Astrocyte (in vitro differentiated cells and primary cell): ENCODE data around the gene DCTD. TPM values are rescaled to one million over a fixed set of nuclear protein-coding genes. Genes with fewer than 3 reads are reported as not detected.

Experiments
- DNase-seq: peaks from one replicate; pipeline ENCODE4 v3.0.0-alpha.2; 2010; ENCODE audit warnings: low read depth
- FAIRE-seq: peaks from 2 replicates; lab custom pipeline; 2011; peaks lifted over from hg19 to GRCh38; lab: Jason Lieb, UNC
- H2AFZ ChIP-seq: 2 replicates; pipeline ENCODE4 v1.6.0; 2012; ENCODE audit warnings: low read depth, low read length, inconsistent platforms
- H3K27ac ChIP-seq: 2 replicates; pipeline ENCODE4 v1.5.1; 2011; ENCODE audit warnings: low read depth, low read length, inconsistent platforms
- H3K27me3 ChIP-seq: 2 replicates; pipeline ENCODE4 v1.6.0; 2011; ENCODE audit warnings: low read length, inconsistent platforms; ENCODE audit not compliant: insufficient read depth
- H3K36me3 ChIP-seq: 2 replicates; pipeline ENCODE4 v1.5.1; 2011; ENCODE audit warnings: low read length, inconsistent platforms; ENCODE audit not compliant: insufficient read depth
- H3K4me1 ChIP-seq: 2 replicates; pipeline ENCODE4 v1.5.1; 2011; ENCODE audit warnings: low read length, inconsistent platforms; ENCODE audit not compliant: insufficient read depth
- H3K4me2 ChIP-seq: 2 replicates; pipeline ENCODE4 v1.6.0; 2012; ENCODE audit warnings: low read length, inconsistent platforms
- H3K4me3 ChIP-seq: 2 replicates; pipeline ENCODE4 v1.5.1; 2011; ENCODE audit warnings: low read depth, mild to moderate bottlenecking, low read length, inconsistent platforms; ENCODE audit not compliant: insufficient read depth
- H3K79me2 ChIP-seq: 2 replicates; pipeline ENCODE4 v1.6.0; 2012; ENCODE audit warnings: mild to moderate bottlenecking, low read length, inconsistent platforms; ENCODE audit not compliant: insufficient read depth
- H3K9ac ChIP-seq: 2 replicates; pipeline ENCODE4 v1.6.0; 2012; ENCODE audit warnings: mild to moderate bottlenecking, low read length, inconsistent platforms
- H3K9me3 ChIP-seq: 2 replicates; pipeline ENCODE4 v1.5.1; 2012; ENCODE audit warnings: low read depth, mild to moderate bottlenecking, low read length, inconsistent platforms; ENCODE audit not compliant: insufficient read depth
- H4K20me1 ChIP-seq: 2 replicates; pipeline ENCODE4 v1.6.0; 2012; ENCODE audit warnings: low read length, inconsistent platforms; ENCODE audit not compliant: insufficient read depth
- H3K27ac Mint-ChIP-seq: one replicate; pipeline ENCODE4 v1.8.0; 2021; ENCODE audit warnings: mild to moderate bottlenecking, mixed read lengths; ENCODE audit not compliant: unreplicated experiment
- H3K27me3 Mint-ChIP-seq: one replicate; pipeline ENCODE4 v1.8.0; 2021; ENCODE audit warnings: low read depth, mixed read lengths; ENCODE audit not compliant: unreplicated experiment
- H3K36me3 Mint-ChIP-seq: one replicate; pipeline ENCODE4 v1.8.0; 2021; ENCODE audit warnings: low read depth, mixed read lengths; ENCODE audit not compliant: unreplicated experiment
- H3K4me1 Mint-ChIP-seq: one replicate; pipeline ENCODE4 v1.8.0; 2021; ENCODE audit warnings: low read depth, mixed read lengths; ENCODE audit not compliant: unreplicated experiment
- H3K4me3 Mint-ChIP-seq: one replicate; pipeline ENCODE4 v1.8.0; 2021; ENCODE audit warnings: mild to moderate bottlenecking, moderate library complexity, mixed read lengths; ENCODE audit not compliant: unreplicated experiment
- H3K9me3 Mint-ChIP-seq: one replicate; pipeline ENCODE4 v1.8.0; 2021; ENCODE audit warnings: mild to moderate bottlenecking, mixed read lengths; ENCODE audit not compliant: unreplicated experiment
- EZH2 ChIP-seq: IDR thresholded peaks from 2 replicates; pipeline ENCODE4 v1.6.1; 2012; ENCODE audit warnings: mild to moderate bottlenecking, low read length, inconsistent platforms; ENCODE audit not compliant: insufficient read depth
- total RNA-seq: library from RNA; stranded (reverse); gene quantifications from 2 replicates; pipeline ENCODE4 v1.2.1, GENCODE V29; 2021
- TF ChIP-seq, protein P1 (sequence below): IDR thresholded peaks from 2 replicates; pipeline ENCODE4 v1.5.1; 2011; ENCODE audit warnings: low read depth, mild to moderate bottlenecking, inconsistent platforms, low read length, moderate library complexity; ENCODE audit not compliant: insufficient read depth

The DCTD gene
- total RNA-seq, 1 donor from 2014 or later, result 119 TPM

DNA sequence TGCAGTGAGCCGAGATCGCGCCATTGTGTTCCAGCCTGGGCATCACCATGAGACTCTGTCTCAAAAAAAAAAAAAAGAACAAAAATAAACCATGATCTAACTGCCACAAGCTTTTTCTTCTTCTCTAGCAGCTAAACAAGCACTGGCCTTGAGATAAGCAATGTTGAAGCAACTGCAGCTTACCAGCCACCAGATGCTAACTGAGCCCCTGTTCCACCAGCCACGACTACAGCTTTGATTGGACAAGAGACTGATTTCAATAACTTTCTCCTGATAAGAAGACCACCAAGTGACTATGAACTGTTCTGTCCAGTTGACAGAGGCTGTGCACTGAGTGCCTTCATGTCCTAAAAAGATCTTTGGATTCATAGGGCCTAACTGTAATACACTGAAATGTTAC, 58.5 kb downstream of the DCTD start:
- H3K27me3 ChIP-seq, result peaks cover 3% of the 10 kb centered on the region
- H3K36me3 Mint-ChIP-seq, result no peaks in the 10 kb centered on the region
- peaks cover 6% of the 10 kb centered on the region for H3K9me3 Mint-ChIP-seq
- no peak overlapping the region for H2AFZ ChIP-seq
- no peak overlapping the region for H3K4me3 ChIP-seq
- H3K4me1 Mint-ChIP-seq, result peaks cover 2% of the 10 kb centered on the region
- peaks cover 3% of the 10 kb centered on the region for H3K4me1 ChIP-seq
- no peak overlapping the region for H3K9ac ChIP-seq
- no peak for DNase-seq
- H3K79me2 ChIP-seq, result no peaks in the 10 kb centered on the region
- TF ChIP-seq EZH2, result no peak
- FAIRE-seq, result no peak
- H3K9me3 ChIP-seq, result no peaks in the 10 kb centered on the region
- H3K36me3 ChIP-seq, result no peaks in the 10 kb centered on the region
- no peak overlapping the region for H3K27ac ChIP-seq
- H3K4me2 ChIP-seq, result no peak overlapping the region
- H3K4me3 Mint-ChIP-seq, result no peak overlapping the region
- peak overlapping the region; percentile 36 for H3K27ac Mint-ChIP-seq
- peaks cover 14% of the 10 kb centered on the region for H3K27me3 Mint-ChIP-seq
- H4K20me1 ChIP-seq, result no peaks in the 10 kb centered on the region

GRCh38 chr4:182856862-182857261, 60.3 kb downstream of the DCTD start:
- Histone ChIP-seq H3K9me3 (no peaks in the 10 kb centered on the region), H3K4me3 (no peak overlapping the region), H3K9ac (no peak overlapping the region), H3K36me3 (no peaks in the 10 kb centered on the region), H4K20me1 (no peaks in the 10 kb centered on the region), H3K4me2 (no peak overlapping the region), H3K27ac (no peak overlapping the region), H3K79me2 (no peaks in the 10 kb centered on the region), H2AFZ (no peak overlapping the region), H3K27me3 (peaks cover 6% of the 10 kb centered on the region), H3K4me1 (peaks cover 3% of the 10 kb centered on the region)
- peaks cover 11% of the 10 kb centered on the region for H3K9me3 Mint-ChIP-seq
- DNase-seq (no peak), FAIRE-seq (no peak)
- H3K27ac Mint-ChIP-seq, result no peak overlapping the region
- H3K4me1 Mint-ChIP-seq, result no peaks in the 10 kb centered on the region
- H3K36me3 Mint-ChIP-seq, result no peaks in the 10 kb centered on the region
- peaks cover 10% of the 10 kb centered on the region for H3K27me3 Mint-ChIP-seq
- H3K4me3 Mint-ChIP-seq, result no peak overlapping the region
- TF ChIP-seq EZH2, result no peak

DNA sequence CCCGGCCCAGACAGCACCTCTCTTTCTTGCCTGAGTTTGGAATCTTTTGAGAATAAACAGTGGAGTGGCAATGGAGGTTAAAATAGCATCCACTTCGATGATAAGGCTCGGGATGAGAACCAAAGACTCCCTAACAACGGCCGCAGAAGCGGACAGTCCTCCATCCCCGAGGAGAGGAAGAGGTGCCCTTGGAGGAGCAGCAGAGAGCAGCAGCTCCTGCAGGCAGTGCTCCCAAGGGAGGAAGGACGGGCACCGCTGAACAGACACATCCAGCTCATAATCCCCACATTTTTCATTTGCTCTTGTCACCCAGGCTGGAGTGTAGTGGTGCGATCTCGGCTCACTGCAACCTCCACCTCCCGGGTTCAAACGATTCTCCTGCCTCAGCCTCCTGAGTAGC, 61.3 kb downstream of the DCTD start:
- no peaks in the 10 kb centered on the region for H3K36me3 ChIP-seq
- H3K79me2 ChIP-seq, result no peaks in the 10 kb centered on the region
- H3K9ac ChIP-seq, result no peak overlapping the region
- FAIRE-seq, result no peak
- no peak overlapping the region for H2AFZ ChIP-seq
- Mint-ChIP-seq H3K27ac (no peak overlapping the region), H3K4me3 (no peak overlapping the region), H3K27me3 (peaks cover 10% of the 10 kb centered on the region), H3K4me1 (no peaks in the 10 kb centered on the region), H3K36me3 (no peaks in the 10 kb centered on the region), H3K9me3 (peaks cover 11% of the 10 kb centered on the region)
- TF ChIP-seq, protein P1, sequence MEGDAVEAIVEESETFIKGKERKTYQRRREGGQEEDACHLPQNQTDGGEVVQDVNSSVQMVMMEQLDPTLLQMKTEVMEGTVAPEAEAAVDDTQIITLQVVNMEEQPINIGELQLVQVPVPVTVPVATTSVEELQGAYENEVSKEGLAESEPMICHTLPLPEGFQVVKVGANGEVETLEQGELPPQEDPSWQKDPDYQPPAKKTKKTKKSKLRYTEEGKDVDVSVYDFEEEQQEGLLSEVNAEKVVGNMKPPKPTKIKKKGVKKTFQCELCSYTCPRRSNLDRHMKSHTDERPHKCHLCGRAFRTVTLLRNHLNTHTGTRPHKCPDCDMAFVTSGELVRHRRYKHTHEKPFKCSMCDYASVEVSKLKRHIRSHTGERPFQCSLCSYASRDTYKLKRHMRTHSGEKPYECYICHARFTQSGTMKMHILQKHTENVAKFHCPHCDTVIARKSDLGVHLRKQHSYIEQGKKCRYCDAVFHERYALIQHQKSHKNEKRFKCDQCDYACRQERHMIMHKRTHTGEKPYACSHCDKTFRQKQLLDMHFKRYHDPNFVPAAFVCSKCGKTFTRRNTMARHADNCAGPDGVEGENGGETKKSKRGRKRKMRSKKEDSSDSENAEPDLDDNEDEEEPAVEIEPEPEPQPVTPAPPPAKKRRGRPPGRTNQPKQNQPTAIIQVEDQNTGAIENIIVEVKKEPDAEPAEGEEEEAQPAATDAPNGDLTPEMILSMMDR, result no peak
- TF ChIP-seq EZH2, result no peak
- no peak for DNase-seq
- no peak overlapping the region for H3K27ac ChIP-seq
- no peaks in the 10 kb centered on the region for H4K20me1 ChIP-seq
- peaks cover 6% of the 10 kb centered on the region for H3K27me3 ChIP-seq
- no peaks in the 10 kb centered on the region for H3K9me3 ChIP-seq
- peaks cover 3% of the 10 kb centered on the region for H3K4me1 ChIP-seq
- no peak overlapping the region for H3K4me2 ChIP-seq
- H3K4me3 ChIP-seq, result no peak overlapping the region
